H1 (cell line): ENCODE results near the gene MAGI1. TPM values are rescaled to one million over a fixed set of nuclear protein-coding genes. Genes with fewer than 3 reads are reported as not detected.

Experiments
- CTCF ChIA-PET: fragments of 300-600 bp; sonication (Branson Sonifier 250); formaldehyde crosslinking; loops from one replicate; lab custom pipeline; 2021; ENCODE audit not compliant: partially characterized antibody; lab: Charles Lee
- POLR2A ChIA-PET: fragments of 300-600 bp; sonication (Branson Sonifier 250); formaldehyde crosslinking; loops from one replicate; lab custom pipeline; 2021; ENCODE audit warnings: inconsistent platforms; ENCODE audit not compliant: partially characterized antibody; lab: Charles Lee
- DNase-seq, 2 experiments: peaks; one replicate each; pipeline versions ENCODE4 v3.0.0 to v3.0.0-alpha.2; 2010 to 2022; ENCODE audit warnings: low spot score in 2 of 2, low read depth in 1 of 2, mixed read lengths in 1 of 2
- FAIRE-seq: peaks from 2 replicates; lab custom pipeline; 2011; peaks lifted over from hg19 to GRCh38; lab: Jason Lieb, UNC
- H2AFZ ChIP-seq: 2 replicates; pipeline ENCODE4 v1.8.1; 2012; ENCODE audit warnings: low read length, inconsistent platforms
- H2AK5ac ChIP-seq: 2 replicates; pipeline ENCODE4 v1.6.1; 2013; ENCODE audit warnings: low read depth, low read length
- H2BK120ac ChIP-seq: replicated peaks from 2 replicates; pipeline ENCODE3; 2013; ENCODE audit warnings: low read depth, low read length, inconsistent platforms
- H2BK12ac ChIP-seq: 2 replicates; pipeline ENCODE4 v1.6.1; 2013; ENCODE audit warnings: low read depth, low read length
- H2BK15ac ChIP-seq: 2 replicates; pipeline ENCODE4 v1.6.1; 2013; ENCODE audit warnings: low read length
- H2BK20ac ChIP-seq: 2 replicates; pipeline ENCODE4 v1.6.1; 2013; ENCODE audit warnings: low read length
- H2BK5ac ChIP-seq: 2 replicates; pipeline ENCODE4 v1.6.1; 2013; ENCODE audit warnings: low read depth, low read length
- H3K14ac ChIP-seq: 2 replicates; pipeline ENCODE4 v1.6.1; 2013; ENCODE audit warnings: inconsistent platforms; ENCODE audit not compliant: insufficient read length
- H3K18ac ChIP-seq: 2 replicates; pipeline ENCODE4 v1.6.1; 2013; ENCODE audit warnings: low read length; ENCODE audit errors: extremely low read depth
- H3K23ac ChIP-seq: 2 replicates; pipeline ENCODE4 v1.6.1; 2013; ENCODE audit warnings: inconsistent platforms; ENCODE audit not compliant: insufficient read length
- H3K23me2 ChIP-seq: 2 replicates; pipeline ENCODE4 v1.6.1; 2013; ENCODE audit warnings: low read depth, low read length
- H3K27ac ChIP-seq: 2 replicates; pipeline ENCODE4 v1.6.1; 2011; ENCODE audit warnings: low read depth, low read length, inconsistent platforms
- H3K27me3 ChIP-seq, 4 experiments: replicated peaks in 1 of 4; 1 replicate in 1 of 4; 2 replicates in 3 of 4; pipeline versions ENCODE4 v1.6.1 to v1.8.1; 2011 to 2013; ENCODE audit warnings: low read length in 3 of 4, mild to moderate bottlenecking in 3 of 4, inconsistent platforms in 2 of 4, mixed read lengths in 2 of 4, moderate library complexity in 1 of 4; ENCODE audit not compliant: control insufficient read depth in 3 of 4, insufficient read depth in 3 of 4; ENCODE audit errors: extremely low read depth in 1 of 4
- H3K36me3 ChIP-seq, 4 experiments: 2 replicates each; pipeline versions ENCODE4 v1.6.1 to v1.8.1; 2011 to 2013; ENCODE audit warnings: mild to moderate bottlenecking in 4 of 4, low read length in 3 of 4, moderate library complexity in 2 of 4, control low read depth in 1 of 4, inconsistent platforms in 1 of 4; ENCODE audit not compliant: insufficient read depth in 4 of 4, control insufficient read depth in 2 of 4
- H3K4ac ChIP-seq: replicated peaks from 2 replicates; pipeline ENCODE3; 2013; ENCODE audit warnings: low read length, low read depth, mixed read lengths, inconsistent platforms; ENCODE audit not compliant: insufficient read length
- H3K4me1 ChIP-seq, 4 experiments: replicated peaks in 1 of 4; 1 replicate in 1 of 4; 2 replicates in 3 of 4; pipeline versions ENCODE4 v1.6.1 to v1.8.1; 2011 to 2013; ENCODE audit warnings: low read length in 3 of 4, inconsistent platforms in 2 of 4, mixed read lengths in 1 of 4; ENCODE audit not compliant: insufficient read depth in 4 of 4, control insufficient read depth in 3 of 4
- H3K4me2 ChIP-seq, 2 experiments: 2 replicates each; pipeline versions ENCODE4 v1.6.1 to v1.8.1; 2011 to 2013; ENCODE audit warnings: low read depth in 2 of 2, low read length in 2 of 2, control low read depth in 1 of 2, inconsistent platforms in 1 of 2, mild to moderate bottlenecking in 1 of 2; ENCODE audit not compliant: insufficient read depth in 1 of 2
- H3K4me3 ChIP-seq, 4 experiments: fragments of 200-600, 300-600 bp in 1 of 4; sonication (generic), shearing (Covaris generic), sonication (Bioruptor Twin) in 1 of 4; 2 replicates each; pipeline versions ENCODE4 v1.5.1 to v1.8.1; 2011 to 2016; ENCODE audit warnings: low read length in 4 of 4, low read depth in 3 of 4, control low read depth in 2 of 4, inconsistent platforms in 2 of 4, mild to moderate bottlenecking in 2 of 4, mixed read lengths in 1 of 4, moderate library complexity in 1 of 4; ENCODE audit not compliant: insufficient read depth in 2 of 4; ENCODE audit errors: extremely low read depth in 1 of 4
- H3K56ac ChIP-seq: replicated peaks from 2 replicates; pipeline ENCODE3; 2013; ENCODE audit warnings: low read depth, mild to moderate bottlenecking, mixed read lengths, low read length, inconsistent platforms; ENCODE audit not compliant: insufficient read length
- H3K79me1 ChIP-seq: 2 replicates; pipeline ENCODE4 v1.6.1; 2013; ENCODE audit warnings: low read depth, low read length, control low read depth
- H3K79me2 ChIP-seq, 2 experiments: 2 replicates each; pipeline versions ENCODE4 v1.6.1 to v1.8.1; 2012 to 2013; ENCODE audit warnings: low read length in 2 of 2, mild to moderate bottlenecking in 2 of 2, inconsistent platforms in 1 of 2; ENCODE audit not compliant: insufficient read depth in 2 of 2, control insufficient read depth in 1 of 2
- H3K9ac ChIP-seq, 4 experiments: replicated peaks in 1 of 4; 1 replicate in 1 of 4; 2 replicates in 3 of 4; pipeline versions ENCODE4 v1.6.1 to v1.8.1; 2011 to 2013; ENCODE audit warnings: low read depth in 3 of 4, low read length in 3 of 4, control low read depth in 2 of 4, mild to moderate bottlenecking in 2 of 4, moderate library complexity in 2 of 4, inconsistent platforms in 1 of 4; ENCODE audit errors: extremely low read depth in 1 of 4
- H3K9me3 ChIP-seq, 2 experiments: 2 replicates each; pipeline versions ENCODE4 v1.6.1 to v1.8.1; 2012 to 2013; ENCODE audit warnings: mild to moderate bottlenecking in 2 of 2, moderate library complexity in 2 of 2, control low read depth in 1 of 2, inconsistent platforms in 1 of 2, low read depth in 1 of 2, low read length in 1 of 2, mixed read lengths in 1 of 2; ENCODE audit not compliant: insufficient read depth in 2 of 2
- H4K20me1 ChIP-seq, 2 experiments: replicated peaks in 1 of 2; 2 replicates each; pipeline versions ENCODE3 to v1.8.1; 2011 to 2013; ENCODE audit warnings: inconsistent platforms in 2 of 2, low read length in 2 of 2, mild to moderate bottlenecking in 1 of 2; ENCODE audit not compliant: insufficient read depth in 2 of 2, control insufficient read depth in 1 of 2
- H4K5ac ChIP-seq: 2 replicates; pipeline ENCODE4 v1.6.1; 2013; ENCODE audit warnings: low read length, low read depth, mixed read lengths, inconsistent platforms; ENCODE audit not compliant: insufficient read length
- H4K8ac ChIP-seq: 2 replicates; pipeline ENCODE4 v1.8.0; 2013; ENCODE audit warnings: mild to moderate bottlenecking, moderate library complexity, low read length, inconsistent platforms; ENCODE audit not compliant: insufficient read depth; ENCODE audit errors: extremely low read depth
- H4K91ac ChIP-seq: replicated peaks from 2 replicates; pipeline ENCODE3; 2013; ENCODE audit warnings: low read length, mixed read lengths, inconsistent platforms; ENCODE audit not compliant: insufficient read length
- SP4 ChIP-seq: IDR thresholded peaks from 2 replicates; pipeline ENCODE4 v1.6.1; 2012; ENCODE audit warnings: low read length, inconsistent platforms
- WGBS, 2 experiments: shearing (Covaris generic) in 1 of 2; methylation state at CpG; one replicate each; pipeline versions ENCODE4 v1.1.6 to v1.1.7; 2013 to 2015; ENCODE audit warnings: low lambda C conversion rate in 2 of 2, mixed read lengths in 2 of 2, inconsistent platforms in 1 of 2, low coverage in 1 of 2, missing lambda C conversion rate in 1 of 2; ENCODE audit not compliant: insufficient replicate concordance in 2 of 2, insufficient coverage in 1 of 2, insufficient read length in 1 of 2; ENCODE audit errors: extremely low coverage in 1 of 2, missing lambda C conversion rate in 1 of 2; 5-methylcytosine and 5-hydroxymethylcytosine counted together
- polyA plus RNA-seq, 7 experiments: library from polyadenylated mRNA; depleted of rRNA in 3 of 7; stranded (reverse) in 5 of 7; unstranded in 2 of 7; fragments of >200 nt in 5 of 7; fragments of 200-250 nt in 2 of 7; gene quantifications; 1 replicate in 5 of 7; 2 replicates in 1 of 7; 4 replicates in 1 of 7; pipeline versions ENCODE4 v1.2.1 to v1.2.3, GENCODE V29; 2011 to 2013; ENCODE audit warnings: missing spikeins in 2 of 7, mixed read lengths in 2 of 7
- total RNA-seq: library from RNA; stranded (reverse); fragmentation: NEBNext Ultra II Directional; extraction: Animal tissue kit (Norgen Biotek cat#: 25700); gene quantifications from 2 replicates; pipeline ENCODE4 v1.2.1, GENCODE V29; 2021

Gene MAGI1
- total and polyA plus RNA-seq, 2 of the 8 experiments (the other 6 are each of a cell fraction or from before 2014, with no cell fraction given), result 19.8 to 78.0 TPM

GRCh38 chr3:65988411-65989180 is 50.1 kb downstream of the MAGI1 start:
- Histone ChIP-seq H3K56ac (no peak overlapping the region), H3K9me3 (no peaks in the 10 kb centered on the region), H4K91ac (no peak overlapping the region), H3K23me2 (no peaks in the 10 kb centered on the region), H3K79me1 (0 out of 2 replicates have a peak, but pooled peaks cover 2% of the 10 kb centered on the region), H3K4me3 (no peak overlapping the region), H3K14ac (no peak overlapping the region), H3K9ac (no peak overlapping the region), H2AFZ (no peak overlapping the region), H4K8ac (no peak overlapping the region), H4K5ac (no peak overlapping the region), H2BK15ac (no peak overlapping the region), H2AK5ac (no peak overlapping the region), H3K23ac (no peak overlapping the region), H3K27me3 (peaks cover 0 to 1% (median 0%) of the 10 kb centered on the region in 4 experiments; a peak in 1 of 7 replicates), H2BK20ac (no peak overlapping the region), H3K18ac (no peak overlapping the region), H2BK120ac (no peak overlapping the region), H3K4ac (no peak overlapping the region), H3K79me2 (peaks cover 0 to 47% of the 10 kb centered on the region in 2 experiments; a peak in 3 of 4 replicates), H3K27ac (no peak overlapping the region), H2BK5ac (no peak overlapping the region), H3K4me1 (peaks cover 0 to 7% (median 0%) of the 10 kb centered on the region in 4 experiments; a peak in 2 of 7 replicates), H3K36me3 (no peaks in the 10 kb centered on the region), H2BK12ac (no peak overlapping the region), H4K20me1 (peaks cover 0 to under 1% of the 10 kb centered on the region in 2 experiments), H3K4me2 (no peak overlapping the region)
- POLR2A ChIA-PET, result interaction anchor here (1.8 kb wide), 1 partner anchor 9 kb away, joined by 4 read pairs; no protein-coding TSS in a partner anchor
- FAIRE-seq (no peak), DNase-seq (no peak)
- WGBS, 2 experiments, result 90% methylated on average over 5 of the region's 5 CpGs; no CpG with 5 or more reads in 1 of the 2 experiments
- no peak for TF ChIP-seq SP4
- CTCF ChIA-PET, result interaction anchor here (0.6 to 1.6 kb wide), 8 partner anchors 12 to 1287 kb away, joined by 3 to 4 read pairs (median 3); no protein-coding TSS in a partner anchor
